ENCODE data around the gene SDK2.

Gene SDK2

GRCh38 chr17:73610331-73610911 is 33.8 kb downstream of the SDK2 start:
- DNase-seq: no peak
- H3F3A ChIP-seq (ENCODE audit: insufficient read depth, low read length): no peaks in the 10 kb centered on the region
- peaks cover 70% of the 10 kb centered on the region for H3K27me3 ChIP-seq (replicated peaks; ENCODE audit: insufficient read depth, low read length)
- no peaks in the 10 kb centered on the region for H4K20me1 ChIP-seq (ENCODE audit: insufficient read depth, low read length)
- TF ChIP-seq CTCF (IDR thresholded peaks at IDR 0.05; ENCODE audit: low read length) (no peak), EZH2phosphoT487 (IDR thresholded peaks at IDR 0.05; ENCODE audit: low read length) (no peak), EZH2 (optimal IDR thresholded peaks at IDR 0.05; ENCODE audit: low read depth, low read length) (no peak)
- no peak overlapping the region for H3K27ac ChIP-seq (ENCODE audit: low read length)
- no peak overlapping the region for H3K4me3 ChIP-seq (ENCODE audit: low read length)
- no peaks in the 10 kb centered on the region for H3K36me3 ChIP-seq (replicated peaks; ENCODE audit: insufficient read depth, low read length)
- H3K79me2 ChIP-seq (ENCODE audit: low read length): no peaks in the 10 kb centered on the region
- no peak overlapping the region for H3K9ac ChIP-seq (ENCODE audit: low read length)
- no peak overlapping the region for H2AFZ ChIP-seq (ENCODE audit: low read length)
- H3K9me3 ChIP-seq (replicated peaks; ENCODE audit: insufficient read depth, low read length): no peaks in the 10 kb centered on the region
- H3K4me1 ChIP-seq (ENCODE audit: low read length): no peaks in the 10 kb centered on the region
- no peak overlapping the region for H3K4me2 ChIP-seq (ENCODE audit: low read depth, low read length)
- no peaks in the 10 kb centered on the region for H3K9me2 ChIP-seq (replicated peaks; ENCODE audit: insufficient read depth, low read length)

- H3K4me2 ChIP-seq (ENCODE audit: low read depth, low read length): no peak overlapping the region
- no peaks in the 10 kb centered on the region for H3K36me3 ChIP-seq (replicated peaks; ENCODE audit: insufficient read depth, low read length)
- no peak overlapping the region for H3K9ac ChIP-seq (ENCODE audit: low read length)
- H3K27me3 ChIP-seq (replicated peaks; ENCODE audit: insufficient read depth, low read length): peaks cover 65% of the 10 kb centered on the region
- TF ChIP-seq CTCF (IDR thresholded peaks at IDR 0.05; ENCODE audit: low read length): no peak
- no peak for TF ChIP-seq EZH2 (optimal IDR thresholded peaks at IDR 0.05; ENCODE audit: low read depth, low read length)
- no peaks in the 10 kb centered on the region for H3F3A ChIP-seq (ENCODE audit: insufficient read depth, low read length)
- no peaks in the 10 kb centered on the region for H3K9me2 ChIP-seq (replicated peaks; ENCODE audit: insufficient read depth, low read length)
- no peaks in the 10 kb centered on the region for H3K79me2 ChIP-seq (ENCODE audit: low read length)
- no peak overlapping the region for H3K4me3 ChIP-seq (ENCODE audit: low read length)
- no peaks in the 10 kb centered on the region for H3K4me1 ChIP-seq (ENCODE audit: low read length)
- no peak overlapping the region for H2AFZ ChIP-seq (ENCODE audit: low read length)
- no peaks in the 10 kb centered on the region for H3K9me3 ChIP-seq (replicated peaks; ENCODE audit: insufficient read depth, low read length)
- no peak for DNase-seq
- no peaks in the 10 kb centered on the region for H4K20me1 ChIP-seq (ENCODE audit: insufficient read depth, low read length)
- no peak overlapping the region for H3K27ac ChIP-seq (ENCODE audit: low read length)
Observed at GRCh38 chr17:73609758-73610157, 34.5 kb downstream of the SDK2 start.

GRCh38 chr17:73609060-73609459 is 35.2 kb downstream of the SDK2 start:
- no peak overlapping the region for H2AFZ ChIP-seq (ENCODE audit: low read length)
- H3K27me3 ChIP-seq (replicated peaks; ENCODE audit: insufficient read depth, low read length): peaks cover 71% of the 10 kb centered on the region
- no peak for TF ChIP-seq EZH2 (optimal IDR thresholded peaks at IDR 0.05; ENCODE audit: low read depth, low read length)
- no peak for TF ChIP-seq EZH2phosphoT487 (IDR thresholded peaks at IDR 0.05; ENCODE audit: low read length)
- TF ChIP-seq CTCF (IDR thresholded peaks at IDR 0.05; ENCODE audit: low read length): no peak
- H4K20me1 ChIP-seq (ENCODE audit: insufficient read depth, low read length): no peaks in the 10 kb centered on the region
- no peak overlapping the region for H3K9ac ChIP-seq (ENCODE audit: low read length)
- H3K36me3 ChIP-seq (replicated peaks; ENCODE audit: insufficient read depth, low read length): no peaks in the 10 kb centered on the region
- H3K9me3 ChIP-seq (replicated peaks; ENCODE audit: insufficient read depth, low read length): no peaks in the 10 kb centered on the region
- no peaks in the 10 kb centered on the region for H3K9me2 ChIP-seq (replicated peaks; ENCODE audit: insufficient read depth, low read length)
- no peak for DNase-seq
- H3K4me1 ChIP-seq (ENCODE audit: low read length): no peaks in the 10 kb centered on the region
- H3F3A ChIP-seq (ENCODE audit: insufficient read depth, low read length): no peaks in the 10 kb centered on the region
- H3K79me2 ChIP-seq (ENCODE audit: low read length): no peaks in the 10 kb centered on the region
- H3K27ac ChIP-seq (ENCODE audit: low read length): no peak overlapping the region
- H3K4me3 ChIP-seq (ENCODE audit: low read length): no peak overlapping the region
- H3K4me2 ChIP-seq (ENCODE audit: low read depth, low read length): no peak overlapping the region

Measured in MM.1S (cell line).